NCI-H345 treated with DMSO at 0.1 percent for 48 hours (cell line): ENCODE measurements around the gene DUOXA1.
A peak's percentile ranks its signal among the peaks of the same experiment; 100 is the strongest.

Experiments used
- DNase-seq: peaks from one replicate; lab custom pipeline; 2025; ENCODE audit not compliant: unreplicated experiment; lab: John Stamatoyannopoulos, UW

Gene DUOXA1, protein sequence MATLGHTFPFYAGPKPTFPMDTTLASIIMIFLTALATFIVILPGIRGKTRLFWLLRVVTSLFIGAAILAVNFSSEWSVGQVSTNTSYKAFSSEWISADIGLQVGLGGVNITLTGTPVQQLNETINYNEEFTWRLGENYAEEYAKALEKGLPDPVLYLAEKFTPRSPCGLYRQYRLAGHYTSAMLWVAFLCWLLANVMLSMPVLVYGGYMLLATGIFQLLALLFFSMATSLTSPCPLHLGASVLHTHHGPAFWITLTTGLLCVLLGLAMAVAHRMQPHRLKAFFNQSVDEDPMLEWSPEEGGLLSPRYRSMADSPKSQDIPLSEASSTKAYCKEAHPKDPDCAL

DNA sequence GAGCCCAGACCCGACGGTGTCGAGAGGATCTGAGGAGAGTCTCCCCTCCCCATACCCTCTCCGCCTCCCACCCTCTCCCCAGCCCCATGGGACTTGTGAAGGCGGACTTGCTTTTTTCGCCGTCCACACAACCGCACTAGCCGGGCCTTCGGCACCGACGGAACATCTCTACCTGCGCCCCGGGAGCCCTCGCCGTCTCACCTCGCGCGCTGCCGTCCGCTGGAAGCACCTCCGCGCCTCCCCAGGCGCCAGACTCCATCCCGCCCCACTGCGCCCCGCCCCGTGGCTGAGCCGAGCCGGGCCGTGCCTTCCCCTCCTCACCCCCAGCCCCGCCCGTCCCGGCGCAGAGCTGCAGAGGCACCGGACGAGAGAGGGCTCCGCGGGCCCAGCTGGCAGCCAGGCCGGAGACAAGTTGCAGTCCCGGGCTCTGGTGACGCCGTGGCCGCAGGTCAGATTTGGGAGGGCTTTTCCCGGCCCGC, at the start of gene DUOXA1, which contains the start of gene DUOX1:
DUOXA1 (minus strand) TSS at position 229 of the 479 bp plus-strand sequence. CDS start 6,865 bp downstream, outside the sequence.
DUOX1 (plus strand) TSS at position 344 of the 479 bp plus-strand sequence. CDS start 1,973 bp downstream, outside the sequence.
- no peak for DNase-seq

DNA sequence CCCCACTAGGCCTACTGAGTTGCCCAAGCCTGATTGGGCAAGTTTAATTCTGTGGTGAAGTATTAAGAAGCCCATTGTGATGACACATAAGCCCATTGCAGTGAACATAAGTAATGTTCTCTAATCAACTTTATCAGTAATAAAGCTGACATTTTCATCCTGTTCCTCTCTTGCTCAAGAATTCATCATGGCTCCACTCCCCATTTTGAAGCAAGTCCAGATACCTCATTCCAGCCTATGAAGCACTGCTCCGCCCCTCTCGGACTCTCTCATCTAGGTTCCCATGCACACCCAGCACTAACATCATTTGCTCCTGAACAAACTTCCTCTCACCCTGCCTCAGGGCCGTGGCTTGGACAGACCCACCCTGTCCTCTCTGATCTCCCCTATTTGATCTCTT, 47.6 kb upstream of the DUOXA1 start:
- no peak for DNase-seq

DNA sequence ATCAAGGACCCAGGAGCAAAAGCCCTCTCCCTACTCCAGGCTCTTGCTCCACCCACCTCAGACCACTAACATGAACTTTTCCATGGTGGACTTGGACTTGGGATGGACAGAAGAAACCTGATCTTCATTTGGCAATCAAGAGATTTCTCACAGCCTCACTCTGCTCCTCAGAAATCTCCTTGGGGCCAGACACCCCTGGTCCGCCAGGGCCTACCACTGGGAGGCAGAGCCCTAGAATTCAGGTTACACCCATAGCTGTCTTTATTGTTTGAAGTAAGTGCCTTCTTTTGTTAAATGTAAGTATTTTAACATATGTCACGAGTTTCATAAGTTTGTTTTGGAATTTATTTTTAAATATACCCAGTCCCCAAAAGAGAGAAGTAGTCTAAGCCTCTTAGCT, 44.9 kb upstream of the DUOXA1 start:
- DNase-seq, result no peak

DNA sequence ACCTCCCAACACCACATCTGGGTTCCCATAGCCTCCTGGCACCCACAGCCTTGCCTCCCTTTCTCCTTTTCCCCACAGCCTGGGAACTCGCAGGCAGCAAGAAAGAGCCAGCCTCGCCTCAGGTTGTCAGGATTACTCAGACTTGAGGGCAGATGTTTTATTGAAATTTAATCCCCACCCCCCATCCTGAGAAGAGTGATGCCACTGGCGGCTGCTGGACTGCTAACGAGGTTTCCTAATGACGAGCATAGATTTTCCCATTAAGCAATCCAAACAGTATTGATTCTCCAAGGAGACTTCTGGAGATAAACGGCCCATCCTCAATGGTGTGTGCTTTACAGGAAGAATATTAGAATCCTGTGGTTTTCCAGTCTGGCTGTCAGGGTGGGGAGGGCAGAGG, 44.4 kb upstream of the DUOXA1 start:
- DNase-seq, result no peak

DNA sequence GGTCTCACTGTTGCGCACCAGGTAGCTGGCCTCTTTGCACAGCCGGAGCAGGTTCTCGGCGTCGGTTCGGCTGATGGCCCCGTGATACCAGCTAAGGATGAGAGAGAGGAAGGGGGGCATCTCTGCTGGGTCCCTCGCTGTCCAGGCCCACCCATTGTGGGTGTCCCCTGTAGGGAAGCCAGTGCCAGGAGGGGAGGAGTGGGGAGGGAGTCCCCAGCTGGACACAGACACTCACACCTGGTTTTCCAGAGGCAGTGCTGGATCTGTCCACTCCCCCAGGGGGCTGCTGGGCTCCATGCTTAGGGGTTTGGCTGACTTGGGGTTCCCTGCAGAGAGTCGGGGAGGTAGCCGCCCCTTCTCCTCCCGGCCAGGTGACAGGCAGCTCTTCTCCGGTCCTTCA, 42.2 kb upstream of the DUOXA1 start:
- no peak for DNase-seq

DNA sequence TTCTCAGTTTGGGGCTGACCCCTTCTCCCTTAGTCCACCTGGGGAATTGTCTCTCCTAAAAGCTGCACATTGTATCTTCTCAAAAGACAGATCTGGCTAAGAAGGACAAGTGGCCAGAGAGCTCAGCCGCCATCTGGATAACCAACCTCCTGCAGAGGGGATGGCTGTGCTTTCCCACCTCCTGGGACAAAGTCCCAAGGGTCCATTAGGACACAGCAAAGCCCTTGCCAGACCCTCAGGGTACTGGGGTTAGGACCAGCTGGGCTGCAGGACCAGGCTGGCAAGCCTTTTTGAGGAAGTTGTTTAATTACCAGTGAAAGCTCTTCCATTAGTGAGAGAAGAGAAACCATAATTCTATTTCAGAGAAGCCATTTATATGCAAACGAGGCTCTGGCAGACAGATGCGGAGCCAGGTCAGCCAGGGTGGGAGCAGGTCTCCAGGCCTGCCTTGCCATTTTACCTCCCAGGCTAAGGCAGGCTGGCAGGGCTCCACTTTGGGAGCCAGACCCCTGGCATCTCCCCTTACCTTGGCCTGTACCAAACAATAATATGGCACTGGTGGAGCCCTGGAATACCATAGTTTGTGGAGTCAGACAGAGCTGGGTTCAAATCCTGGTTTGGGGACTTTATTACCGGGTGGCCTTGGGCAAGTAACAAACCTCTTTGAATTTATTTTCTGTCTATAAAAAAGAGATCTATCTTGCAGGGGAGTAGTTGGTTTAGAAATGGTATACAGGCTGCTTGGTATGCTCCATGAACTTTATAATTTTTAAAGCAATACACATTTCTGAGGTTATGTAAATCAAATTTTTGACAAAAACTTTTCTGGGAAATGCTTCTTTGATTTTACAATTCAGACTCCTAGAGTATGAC, 40.2 kb upstream of the DUOXA1 start:
- no peak for DNase-seq

DNA sequence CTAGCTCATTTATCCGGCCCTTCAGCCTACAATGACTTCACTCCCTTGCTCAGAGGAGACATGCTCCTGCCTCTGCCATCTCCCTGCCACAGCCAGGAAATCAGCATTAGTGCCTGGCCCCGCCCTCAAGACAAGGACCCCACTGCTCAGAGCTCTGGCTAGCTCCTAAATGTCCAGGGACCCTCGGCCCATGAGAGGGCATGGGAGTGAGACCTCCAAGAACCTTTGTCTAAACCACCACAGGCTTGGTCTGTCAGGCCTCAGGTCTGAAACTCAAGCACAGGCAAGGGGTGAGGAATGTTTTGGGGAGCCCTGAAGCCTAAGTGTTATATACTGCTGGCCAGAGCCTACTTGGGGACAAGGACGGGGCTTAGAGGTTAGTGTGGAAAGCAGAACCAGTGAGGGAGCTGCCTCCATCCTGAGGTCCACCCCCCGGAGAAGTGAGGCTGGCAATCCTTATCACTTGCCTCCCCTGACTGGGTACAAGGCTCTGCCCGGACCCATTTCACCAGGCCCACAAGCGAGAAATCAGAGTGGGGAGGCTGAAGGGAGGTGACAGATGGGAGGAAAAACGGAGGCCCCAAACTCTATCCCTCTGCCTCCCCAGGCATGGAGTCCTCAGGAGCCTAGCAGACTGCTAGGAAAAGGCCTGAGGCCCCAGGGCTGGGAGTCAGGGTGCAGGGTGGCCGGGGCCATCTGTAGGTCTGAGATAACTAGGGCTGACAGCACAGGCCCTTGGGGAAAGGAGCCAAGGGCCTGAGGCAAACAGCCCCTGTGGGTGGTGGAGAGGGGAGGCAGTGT, 39.3 kb upstream of the DUOXA1 start:
- DNase-seq, result no peak

DNA sequence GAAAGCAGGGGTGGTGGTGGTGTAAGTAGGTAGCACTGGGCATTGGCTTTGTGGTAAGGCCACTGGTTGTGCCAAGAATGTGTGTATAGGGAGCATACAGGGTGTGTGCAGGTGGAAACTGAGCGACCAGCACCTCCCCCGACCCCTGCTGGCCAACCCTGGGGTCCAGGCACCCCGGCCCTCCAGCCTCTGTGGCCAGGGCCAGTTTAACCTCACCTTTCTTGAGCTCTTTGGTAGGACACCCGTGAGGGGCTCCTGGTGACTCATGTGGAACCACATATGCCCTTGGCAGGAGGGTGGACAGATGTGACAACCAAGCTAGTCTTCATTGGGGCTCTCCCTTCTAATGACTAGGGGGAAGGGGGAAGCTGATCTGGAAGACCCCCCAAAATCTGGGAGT, 38.6 kb upstream of the DUOXA1 start:
- DNase-seq, result no peak

DNA sequence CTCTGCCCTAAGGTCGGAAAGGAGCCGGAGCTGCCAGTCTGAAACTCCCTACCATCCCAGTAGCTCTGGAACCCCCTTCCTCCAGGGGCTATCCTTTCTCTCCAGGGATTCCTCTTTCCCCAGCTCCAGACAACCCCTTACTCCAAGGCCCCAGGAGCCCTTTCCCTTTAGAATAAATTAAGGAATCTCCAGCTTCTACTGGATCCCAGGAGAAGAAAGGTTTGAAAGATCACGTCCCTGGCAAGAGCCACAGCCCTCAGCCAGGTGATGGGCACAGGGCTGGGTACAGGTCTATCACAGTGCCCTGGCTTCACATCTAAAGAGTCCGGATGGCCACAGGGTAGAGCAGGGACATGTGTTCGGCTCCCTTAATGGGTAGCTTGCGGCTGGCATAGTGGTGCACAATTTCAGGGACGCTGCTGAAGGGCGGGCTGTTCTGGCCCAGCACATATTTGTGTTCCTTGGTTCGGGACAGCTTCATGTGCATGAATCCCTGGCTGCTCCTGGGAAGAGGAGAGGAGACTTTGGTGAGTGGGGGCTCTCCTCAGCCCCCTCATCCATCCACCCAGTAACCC, 38.0 kb upstream of the DUOXA1 start:
- DNase-seq, result no peak

DNA sequence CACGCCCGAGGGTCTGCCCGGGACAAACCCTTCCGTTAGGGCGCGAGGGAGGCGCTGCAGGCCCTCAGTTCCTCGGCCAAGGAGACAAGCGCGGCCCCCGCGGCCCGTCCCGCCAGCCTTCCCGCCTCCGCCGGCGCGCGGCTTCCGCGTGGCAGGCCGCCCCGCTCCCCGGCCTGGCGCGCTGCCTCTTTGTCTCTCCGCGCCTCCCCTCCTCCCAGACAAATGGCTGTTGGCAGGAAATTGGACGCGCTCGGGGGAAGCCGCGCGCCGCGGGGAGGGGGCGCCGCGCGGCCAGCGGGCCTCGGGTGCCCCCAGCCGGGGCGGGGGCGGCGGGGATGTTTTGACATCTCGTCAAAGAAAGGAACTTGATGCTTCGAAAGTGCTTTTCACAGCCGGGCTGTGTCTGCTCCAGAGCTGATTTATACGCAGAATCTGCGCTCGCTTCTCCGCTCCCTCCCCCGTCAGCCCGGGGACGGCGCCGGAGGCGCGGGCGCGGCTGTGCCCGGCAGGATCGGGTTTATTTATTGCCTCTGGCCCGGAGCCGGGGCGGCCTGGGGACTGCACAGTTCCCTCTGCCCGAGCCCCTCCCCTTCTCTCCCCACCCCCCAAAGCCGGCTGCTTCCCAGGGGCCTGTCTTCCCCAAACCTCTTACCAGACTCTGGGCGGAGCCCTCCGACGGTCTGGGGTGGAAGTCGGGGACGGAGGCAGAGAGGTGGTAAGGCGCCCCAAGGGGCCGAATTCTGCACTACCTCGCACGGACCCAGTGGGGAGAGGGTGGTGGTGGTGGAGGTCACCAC, 37.4 kb upstream of the DUOXA1 start:
- DNase-seq, result peak; percentile 21

DNA sequence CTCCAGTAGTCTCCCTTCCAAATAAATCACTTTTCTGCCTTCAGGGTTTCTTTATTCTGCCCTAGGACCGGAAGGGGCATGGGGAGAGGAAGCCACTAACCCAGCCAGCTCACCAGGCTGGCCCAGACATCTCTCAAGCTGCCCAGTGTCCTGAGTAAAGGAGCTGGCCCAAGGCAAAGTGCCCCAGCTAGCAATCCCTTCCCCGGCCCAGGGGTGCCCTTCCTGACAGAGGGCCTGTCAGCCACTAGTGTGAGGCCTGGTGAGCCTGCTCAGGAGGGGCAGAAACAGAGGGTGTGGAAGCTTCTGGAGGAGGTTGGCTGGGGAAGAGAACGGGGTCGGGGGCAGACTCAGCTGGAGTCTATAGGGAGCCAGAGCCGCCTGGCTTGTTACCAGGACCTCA, 35.9 kb upstream of the DUOXA1 start:
- DNase-seq, result no peak

DNA sequence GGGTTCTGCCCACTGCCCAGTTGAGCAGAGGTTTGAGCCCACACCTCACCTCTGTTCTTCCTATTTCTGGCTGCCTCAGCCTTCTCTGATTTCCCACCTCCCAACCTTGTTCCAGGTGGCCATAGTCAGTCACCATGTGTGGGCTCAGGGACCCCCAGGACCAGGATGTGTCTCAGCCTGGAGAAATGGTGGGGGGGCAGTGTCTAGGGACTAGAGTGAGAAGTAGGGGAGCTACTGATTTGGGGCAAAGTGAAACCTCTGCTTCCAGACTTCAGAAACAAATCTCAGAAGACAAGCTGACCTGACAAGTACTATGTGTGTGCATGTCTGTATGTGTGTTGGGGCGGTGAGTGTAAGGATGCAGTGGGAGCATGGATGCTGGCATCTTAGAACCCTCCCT, 35.2 kb upstream of the DUOXA1 start:
- DNase-seq, result no peak

DNA sequence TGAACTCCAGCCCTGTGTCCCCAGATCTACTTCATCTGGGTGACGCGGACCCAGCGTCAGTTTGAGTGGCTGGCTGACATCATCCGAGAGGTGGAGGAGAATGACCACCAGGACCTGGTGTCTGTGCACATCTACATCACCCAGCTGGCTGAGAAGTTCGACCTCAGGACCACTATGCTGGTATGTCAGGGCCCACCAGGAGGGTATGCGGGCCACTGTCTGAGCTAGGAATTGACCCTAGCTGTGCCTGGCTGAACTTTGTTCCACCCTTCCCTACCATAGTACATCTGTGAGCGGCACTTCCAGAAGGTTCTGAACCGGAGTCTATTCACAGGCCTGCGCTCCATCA, 33.8 kb upstream of the DUOXA1 start:
- no peak for DNase-seq

DNA sequence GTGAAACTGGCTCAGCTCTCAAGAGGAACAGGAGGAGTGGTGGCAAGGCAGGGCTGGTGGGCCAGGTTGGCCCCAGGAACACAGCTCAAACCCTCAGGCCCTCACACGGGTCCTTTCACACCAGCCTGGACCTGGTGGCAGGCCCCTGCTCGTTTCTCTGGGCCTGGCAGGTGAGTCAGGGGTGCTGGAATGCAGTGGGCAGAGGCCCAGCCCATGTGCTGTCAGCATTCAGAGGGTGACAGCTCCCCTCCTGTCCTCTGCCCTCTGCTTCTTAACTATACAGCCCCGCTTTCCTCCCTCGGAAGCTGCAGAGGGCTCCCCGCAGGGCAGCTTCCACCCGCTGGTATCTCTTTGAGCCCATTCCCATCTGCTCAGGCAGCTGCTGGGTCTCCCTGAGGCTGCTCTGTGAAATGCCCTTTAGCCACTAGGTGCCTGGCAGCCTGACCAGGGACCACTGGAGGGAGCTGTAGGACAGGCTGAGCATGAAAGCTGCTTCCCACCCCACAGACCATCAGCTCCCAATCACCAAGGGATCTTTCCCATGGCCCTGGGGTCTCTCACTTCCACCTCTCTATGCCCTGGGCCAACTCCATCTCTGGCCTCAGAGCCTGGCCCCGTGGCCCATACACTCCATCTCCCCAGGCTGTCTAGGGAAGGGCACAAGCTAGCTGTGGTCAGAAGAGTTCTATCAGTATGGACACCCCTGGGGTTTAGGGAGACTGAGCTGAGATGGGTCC, 33.3 kb upstream of the DUOXA1 start:
- DNase-seq, result peak; percentile 16

DNA sequence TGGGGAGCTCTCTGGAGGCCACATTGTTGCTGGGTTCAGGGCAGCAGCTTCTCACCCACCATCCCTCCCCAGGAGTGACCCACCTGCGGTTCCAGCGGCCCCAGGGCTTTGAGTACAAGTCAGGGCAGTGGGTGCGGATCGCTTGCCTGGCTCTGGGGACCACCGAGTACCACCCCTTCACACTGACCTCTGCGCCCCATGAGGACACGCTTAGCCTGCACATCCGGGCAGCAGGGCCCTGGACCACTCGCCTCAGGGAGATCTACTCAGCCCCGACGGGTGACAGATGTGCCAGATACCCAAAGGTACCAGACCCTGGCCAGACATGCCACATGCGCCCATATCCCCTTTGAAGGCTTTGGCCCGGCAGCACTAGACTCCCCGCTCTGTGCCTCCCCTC, 32.0 kb upstream of the DUOXA1 start:
- DNase-seq, result no peak

DNA sequence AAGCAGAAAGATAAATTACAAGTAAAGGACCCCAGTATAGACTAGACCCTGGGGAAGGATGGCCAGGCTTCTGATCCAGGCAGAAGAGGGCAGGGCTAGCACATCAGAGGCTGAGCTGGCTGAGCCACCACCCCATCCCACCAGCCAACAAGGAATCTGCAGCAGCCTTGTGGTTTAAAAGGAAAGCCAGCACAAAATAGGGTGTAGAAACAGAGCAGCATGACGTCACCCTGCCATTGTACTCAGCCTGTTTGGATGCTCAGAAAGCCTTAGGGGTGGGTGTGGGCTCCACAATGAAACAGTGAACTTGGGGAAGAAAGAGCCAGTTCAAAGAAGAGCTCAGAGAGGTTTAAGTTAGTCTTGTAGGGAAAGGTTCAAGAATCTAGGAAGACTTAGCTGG, 28.3 kb upstream of the DUOXA1 start:
- DNase-seq, result no peak

DNA sequence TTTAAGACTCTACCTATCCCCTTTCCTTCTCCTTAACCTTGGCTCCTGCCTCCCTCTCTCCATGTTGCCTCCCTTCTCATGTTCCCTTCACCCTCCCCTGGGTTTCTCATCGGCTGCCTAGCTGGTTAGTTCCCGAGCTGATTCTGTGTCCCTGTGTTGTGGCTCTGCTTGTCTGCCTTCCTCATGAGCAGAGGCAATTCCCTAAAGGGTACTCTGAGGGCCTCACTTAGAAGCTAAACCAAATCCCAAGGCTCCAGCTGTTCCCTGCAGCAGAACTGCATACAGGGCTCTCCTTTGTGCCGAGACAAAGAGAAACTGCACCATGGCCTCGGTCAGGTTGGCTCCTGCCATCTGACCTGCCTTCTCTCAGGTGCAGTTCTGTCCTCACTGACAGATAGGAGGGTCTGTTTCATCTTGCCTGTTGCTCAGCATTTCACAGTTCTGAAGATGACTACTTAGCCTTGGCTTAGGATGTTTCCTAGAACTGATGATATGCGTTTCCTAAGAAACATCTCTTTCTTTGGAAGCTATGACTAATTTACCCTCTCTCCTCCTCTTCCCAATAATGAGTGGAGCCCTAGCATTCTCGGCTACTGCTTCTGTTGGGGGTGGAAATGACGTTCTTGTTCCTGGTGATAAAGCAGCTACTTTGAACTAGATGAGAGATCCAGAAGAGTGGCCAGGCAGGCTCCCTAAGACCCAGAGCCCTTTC, 27.2 kb upstream of the DUOXA1 start:
- no peak for DNase-seq

DNA sequence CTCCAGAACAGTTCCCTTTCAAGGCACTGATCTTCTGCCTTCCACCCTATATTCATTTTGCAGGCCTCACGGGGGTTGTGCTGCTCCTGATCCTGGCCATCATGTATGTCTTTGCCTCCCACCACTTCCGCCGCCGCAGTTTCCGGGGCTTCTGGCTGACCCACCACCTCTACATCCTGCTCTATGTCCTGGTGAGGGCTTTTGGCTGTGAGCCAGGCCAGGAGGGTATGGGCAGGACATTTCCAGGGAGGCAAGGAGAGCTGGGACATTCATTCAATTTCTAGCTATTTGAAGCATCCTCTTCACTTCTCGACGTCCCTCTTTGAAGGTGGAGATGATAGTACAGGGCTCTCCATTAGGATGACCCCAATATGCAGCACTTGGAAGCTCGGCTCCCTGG, 26.1 kb upstream of the DUOXA1 start:
- DNase-seq, result no peak
